HG02852 (cell line): Measurements from ENCODE around the gene PTPN20.
"Not testable (repeated sequence)": the region's sequence is repeated elsewhere in the genome, so short reads cannot be mapped to it uniquely, and the experiment has no call there.

ENCODE experiments used
- ATAC-seq: cut with Tn5 transposase; IDR thresholded peaks from one replicate; pipeline ENCODE4 v1.9.1; 2021; ENCODE audit warnings: mild to moderate bottlenecking, moderate library complexity; ENCODE audit not compliant: unreplicated experiment

Gene PTPN20

GRCh38 chr10:46911144-46911876 is at the start of gene PTPN20:
PTPN20 (plus strand) TSS chr10:46911428; CDS start chr10:46932500, 21,072 bp downstream.
- ATAC-seq, result not testable (repeated sequence)

- ATAC-seq, result not testable (repeated sequence)
These were observed 41.5 kb upstream of the PTPN20 start for GRCh38 chr10:46869716-46870115.

GRCh38 chr10:46871583-46871982 is 39.6 kb upstream of the PTPN20 start:
- not testable (repeated sequence) for ATAC-seq

- ATAC-seq, result not testable (repeated sequence)
These were observed 35.9 kb upstream of the PTPN20 start for GRCh38 chr10:46875304-46875703.

GRCh38 chr10:46876773-46877172 is 34.5 kb upstream of the PTPN20 start:
- ATAC-seq, result not testable (repeated sequence)

- ATAC-seq, result not testable (repeated sequence)
These were observed 32.5 kb upstream of the PTPN20 start for GRCh38 chr10:46878761-46879160.

GRCh38 chr10:46890813-46891611 is 20.2 kb upstream of the PTPN20 start:
- ATAC-seq, result not testable (repeated sequence)

- not testable (repeated sequence) for ATAC-seq
These were observed 14.2 kb upstream of the PTPN20 start for GRCh38 chr10:46896762-46897692.

GRCh38 chr10:46901247-46901646 is 10.0 kb upstream of the PTPN20 start:
- ATAC-seq, result not testable (repeated sequence)

- ATAC-seq, result not testable (repeated sequence)
These were observed 7.4 kb upstream of the PTPN20 start for GRCh38 chr10:46903874-46904273.

GRCh38 chr10:46906359-46906758 is 4.9 kb upstream of the PTPN20 start:
- ATAC-seq, result not testable (repeated sequence)

GRCh38 chr10:46907185-46908117 is 3.8 kb upstream of the PTPN20 start:
- ATAC-seq, result not testable (repeated sequence)

- ATAC-seq, result not testable (repeated sequence)
These were observed 11.3 kb downstream of the PTPN20 start for GRCh38 chr10:46922498-46922897.

GRCh38 chr10:46925156-46925555 is 13.9 kb downstream of the PTPN20 start:
- ATAC-seq, result not testable (repeated sequence)

- ATAC-seq, result not testable (repeated sequence)
These were observed 14.6 kb downstream of the PTPN20 start for GRCh38 chr10:46925853-46926252.

- not testable (repeated sequence) for ATAC-seq
These were observed 17.6 kb downstream of the PTPN20 start for GRCh38 chr10:46928810-46929209.

GRCh38 chr10:46932383-46932782 is 21.2 kb downstream of the PTPN20 start:
- not testable (repeated sequence) for ATAC-seq

- ATAC-seq, result not testable (repeated sequence)
These were observed 29.9 kb downstream of the PTPN20 start for GRCh38 chr10:46941091-46941490.

- not testable (repeated sequence) for ATAC-seq
These were observed 37.7 kb downstream of the PTPN20 start for GRCh38 chr10:46948687-46949518.
